ENCODE data around the gene F7.

GRCh38 chr13:113087923-113088690, 17.5 kb upstream of the F7 start:
- TF ChIP-seq ELK1 (CRISPR knock-in tag; IDR thresholded peaks at IDR 0.05) (no peak), KLF16 (IDR thresholded peaks at IDR 0.05) (no peak), ZNF23 (CRISPR knock-in tag; IDR thresholded peaks at IDR 0.05) (no peak), EZH2 (IDR thresholded peaks at IDR 0.05; ENCODE audit: borderline replicate concordance, low read depth, low read length) (no peak), CTCF (IDR thresholded peaks at IDR 0.05 in 2 of 3, conservative IDR thresholded peaks at IDR 0.05 in 1 of 3; ENCODE audit: insufficient read depth in 2 of 3, low read depth in 1 of 3, low read length in 3 of 3) (no peak), CAMTA2 (CRISPR knock-in tag; conservative IDR thresholded peaks at IDR 0.05) (no peak), PATZ1 (CRISPR knock-in tag; IDR thresholded peaks at IDR 0.05; ENCODE audit: borderline replicate concordance) (no peak), PCBP1 (IDR thresholded peaks at IDR 0.05; ENCODE audit: low read depth, low read length, poor library complexity, severe bottlenecking) (no peak)
